ENCODE data around the gene DIDO1.
"Not testable (repeated sequence)": the region's sequence is repeated elsewhere in the genome, so short reads cannot be mapped to it uniquely, and the experiment has no call there.

DIDO1 gene

DNA sequence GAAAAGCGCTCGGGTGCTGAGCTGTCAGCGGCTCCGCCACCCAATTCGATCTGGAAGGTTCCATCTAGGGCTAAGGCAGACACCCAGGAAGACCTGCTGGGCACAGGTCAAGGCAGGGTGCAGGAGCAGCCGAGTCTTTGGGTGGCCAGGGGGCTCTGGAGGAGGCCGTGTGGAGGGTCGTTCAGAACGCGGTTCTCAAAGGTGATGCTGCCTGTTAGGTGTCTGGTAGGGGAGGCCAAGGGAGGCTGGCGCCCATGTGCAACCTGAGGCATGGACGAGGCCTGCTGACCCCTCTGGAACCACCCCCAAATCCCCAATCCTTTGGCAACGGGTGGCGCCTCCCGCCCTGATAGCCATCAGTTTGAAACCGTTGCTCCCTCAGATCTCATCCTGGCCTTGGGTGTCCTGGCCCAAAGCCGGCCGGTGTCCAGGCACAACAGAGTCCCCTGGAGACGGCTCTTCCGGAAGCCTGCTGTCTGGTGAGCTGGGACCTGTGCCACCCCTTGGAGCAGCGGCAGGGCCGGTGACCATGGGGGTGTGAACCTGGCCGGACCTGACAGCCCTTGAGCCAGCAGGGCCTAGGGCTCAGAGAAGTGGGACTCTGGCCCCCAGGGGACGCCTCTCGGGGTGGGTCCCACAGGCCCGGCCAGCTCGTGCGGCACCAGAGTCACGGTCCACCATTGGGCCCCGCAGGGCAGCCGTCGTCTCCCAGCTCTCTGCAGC is 36.7 kb upstream of the DIDO1 start:
- DNase-seq (ENCODE audit: low read depth, low spot score) = no peak

DNA sequence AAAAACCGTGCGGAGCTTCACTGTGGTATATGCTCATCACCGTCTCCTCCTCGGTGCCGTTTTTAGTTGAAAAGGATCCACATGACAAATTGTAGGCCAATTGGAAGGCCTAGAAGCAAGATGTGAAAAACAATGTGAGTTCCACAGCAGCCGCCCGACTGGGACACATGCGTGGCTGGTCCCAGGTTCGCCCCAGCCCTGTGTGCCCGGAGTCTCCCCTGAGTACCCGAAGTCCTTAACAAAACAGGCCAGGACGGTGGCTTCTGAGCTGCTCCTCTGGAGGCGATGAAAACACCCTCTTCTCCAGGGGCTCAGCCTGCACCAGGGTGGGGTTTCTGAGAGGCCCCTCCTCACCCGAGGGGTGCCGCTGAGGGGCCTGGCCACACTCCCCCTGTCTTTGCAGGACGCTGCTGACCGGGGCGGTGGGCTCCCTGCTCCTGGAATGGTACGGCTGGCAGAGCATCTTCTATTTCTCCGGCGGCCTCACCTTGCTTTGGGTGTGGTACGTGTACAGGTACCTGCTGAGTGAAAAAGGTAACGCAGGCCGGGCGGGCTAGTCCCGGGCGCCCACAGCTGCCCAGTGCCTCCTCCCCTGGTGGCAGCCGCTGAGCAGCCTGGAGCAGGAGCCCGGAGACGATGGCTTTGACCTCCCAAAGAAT is 36.0 kb upstream of the DIDO1 start:
- DNase-seq (ENCODE audit: low read depth, low spot score) = no peak

- no peak for DNase-seq (ENCODE audit: low read depth, low spot score)
Measured at GRCh38 chr20:62961799-62962198, 35.5 kb upstream of the DIDO1 start.

DNA sequence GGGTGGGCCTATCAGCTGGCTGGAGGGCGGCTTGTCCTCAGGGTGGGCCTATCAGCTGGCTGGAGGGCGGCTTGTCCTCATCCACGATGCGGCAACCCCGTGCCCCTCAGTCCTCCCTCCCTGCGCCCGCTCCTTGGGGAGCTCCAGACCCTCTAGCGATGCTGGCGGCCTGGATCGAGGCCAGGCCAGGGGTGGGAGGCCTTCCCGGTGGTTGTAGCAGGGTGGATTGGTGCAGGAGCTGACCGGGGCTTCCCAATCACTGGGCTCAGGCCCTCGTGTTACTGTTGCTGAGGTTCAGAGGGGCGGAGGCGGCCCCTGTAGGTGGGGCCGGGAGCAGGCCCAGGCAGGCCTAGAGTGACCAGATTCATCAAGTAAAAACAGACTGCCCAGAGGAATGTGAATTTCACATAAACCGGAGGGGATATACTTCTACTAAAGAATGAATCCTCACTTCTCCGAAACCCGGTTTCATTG is 35.0 kb upstream of the DIDO1 start:
- DNase-seq (ENCODE audit: low read depth, low spot score) = no peak

- DNase-seq (ENCODE audit: low read depth, low spot score) = not testable (repeated sequence)
Measured at GRCh38 chr20:62960446-62961309, 34.4 kb upstream of the DIDO1 start.

DNA sequence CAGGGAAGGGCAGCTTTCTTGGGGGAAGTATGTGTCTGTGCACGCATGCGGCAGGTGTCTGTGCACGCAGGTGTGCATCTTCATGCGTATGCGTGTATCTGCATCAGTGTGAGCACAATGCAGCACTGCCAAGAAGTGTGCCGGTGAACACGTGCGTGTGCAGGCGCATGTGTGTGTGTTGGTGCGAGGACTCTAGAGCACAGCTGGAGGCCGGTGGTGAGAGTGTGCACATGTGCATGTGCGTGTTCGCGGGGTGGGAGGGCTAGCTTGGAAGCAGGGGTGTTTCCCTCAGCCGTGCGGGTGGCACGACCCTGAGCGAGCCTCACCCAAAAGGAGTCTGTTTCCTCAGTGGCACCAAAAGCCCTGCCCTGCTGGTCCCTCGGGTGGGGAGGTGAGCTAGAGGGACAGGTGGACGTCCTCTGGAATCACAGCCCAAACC is 33.7 kb upstream of the DIDO1 start:
- no peak for DNase-seq (ENCODE audit: low read depth, low spot score)

DNA sequence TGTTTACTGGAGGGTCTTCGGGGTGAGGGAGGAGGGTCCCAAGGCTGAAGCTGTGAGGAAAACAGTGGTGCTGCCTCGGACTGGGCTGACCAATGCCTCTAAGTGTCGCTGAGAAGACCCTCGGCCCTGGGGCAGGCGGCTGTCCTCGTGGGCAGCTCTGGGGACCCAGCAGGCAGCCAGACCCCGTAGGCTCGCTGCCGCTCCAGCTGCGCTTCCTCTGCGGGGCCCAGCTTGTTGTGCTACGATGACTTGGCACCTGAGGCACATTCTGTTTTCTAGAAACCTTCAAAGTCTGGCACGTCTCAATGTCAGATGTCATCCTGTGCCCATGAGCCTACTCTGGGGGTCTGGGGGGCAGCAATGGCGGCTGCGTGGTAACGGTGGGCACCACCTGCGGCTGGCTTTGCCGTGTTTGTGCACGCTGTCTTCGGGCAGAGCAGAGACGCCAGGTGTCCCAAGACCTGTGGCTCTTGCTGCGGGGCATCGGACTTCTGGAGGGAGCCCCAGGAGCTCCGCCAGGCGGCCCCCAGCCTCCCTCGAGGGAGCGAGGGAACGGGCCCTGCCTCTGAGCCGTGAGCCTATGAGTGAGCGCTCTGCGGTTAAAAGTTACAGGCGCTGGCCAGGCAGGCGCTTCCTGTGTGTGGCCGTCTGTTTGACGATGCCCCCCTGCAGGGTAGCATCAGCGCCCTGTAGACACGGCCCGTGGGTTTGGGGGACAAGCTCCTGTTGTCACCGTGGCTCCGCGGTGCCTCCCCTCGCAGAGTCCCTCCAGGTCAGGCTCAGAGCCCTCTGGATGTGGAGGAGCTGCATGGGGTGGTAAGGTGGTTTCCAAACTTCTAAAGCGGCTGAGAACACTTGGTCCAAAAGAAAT is 33.0 kb upstream of the DIDO1 start:
- no peak for DNase-seq (ENCODE audit: low read depth, low spot score)

DNA sequence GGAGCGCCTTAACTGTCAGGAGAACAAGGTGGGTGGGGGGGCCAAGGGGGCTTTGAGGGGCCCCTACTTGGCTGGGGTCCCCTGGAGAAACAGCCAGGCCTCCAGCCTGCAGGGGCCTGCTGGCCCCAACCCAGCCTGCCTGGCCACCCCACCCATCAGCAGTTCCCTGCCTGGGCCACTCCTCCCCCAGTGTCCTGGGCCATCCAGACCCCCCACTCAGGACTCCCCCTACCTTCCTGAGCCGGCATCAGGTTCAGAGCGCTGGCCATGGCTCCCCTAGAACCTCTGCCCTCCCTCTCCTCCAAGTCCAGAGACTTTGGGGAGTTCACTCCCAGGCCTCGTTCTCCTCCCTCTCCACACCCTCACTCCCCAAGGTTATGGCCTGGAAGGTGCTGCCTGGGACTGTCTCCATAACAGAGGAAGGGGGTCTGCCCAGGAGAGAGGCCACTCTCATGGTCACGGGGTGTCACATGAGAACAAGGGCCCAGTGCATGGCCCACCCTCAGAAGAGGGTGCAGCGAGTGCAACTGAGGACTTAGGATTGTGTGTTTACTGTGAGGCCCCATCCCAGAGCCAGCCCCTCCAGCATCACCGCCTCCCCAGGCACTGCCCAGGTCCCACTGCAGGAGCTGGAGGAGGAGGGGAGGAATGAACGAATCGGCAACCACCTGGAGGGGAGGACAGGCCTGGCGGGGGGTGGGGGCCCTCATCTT is 32.2 kb upstream of the DIDO1 start:
- no peak for DNase-seq (ENCODE audit: low read depth, low spot score)

DNA sequence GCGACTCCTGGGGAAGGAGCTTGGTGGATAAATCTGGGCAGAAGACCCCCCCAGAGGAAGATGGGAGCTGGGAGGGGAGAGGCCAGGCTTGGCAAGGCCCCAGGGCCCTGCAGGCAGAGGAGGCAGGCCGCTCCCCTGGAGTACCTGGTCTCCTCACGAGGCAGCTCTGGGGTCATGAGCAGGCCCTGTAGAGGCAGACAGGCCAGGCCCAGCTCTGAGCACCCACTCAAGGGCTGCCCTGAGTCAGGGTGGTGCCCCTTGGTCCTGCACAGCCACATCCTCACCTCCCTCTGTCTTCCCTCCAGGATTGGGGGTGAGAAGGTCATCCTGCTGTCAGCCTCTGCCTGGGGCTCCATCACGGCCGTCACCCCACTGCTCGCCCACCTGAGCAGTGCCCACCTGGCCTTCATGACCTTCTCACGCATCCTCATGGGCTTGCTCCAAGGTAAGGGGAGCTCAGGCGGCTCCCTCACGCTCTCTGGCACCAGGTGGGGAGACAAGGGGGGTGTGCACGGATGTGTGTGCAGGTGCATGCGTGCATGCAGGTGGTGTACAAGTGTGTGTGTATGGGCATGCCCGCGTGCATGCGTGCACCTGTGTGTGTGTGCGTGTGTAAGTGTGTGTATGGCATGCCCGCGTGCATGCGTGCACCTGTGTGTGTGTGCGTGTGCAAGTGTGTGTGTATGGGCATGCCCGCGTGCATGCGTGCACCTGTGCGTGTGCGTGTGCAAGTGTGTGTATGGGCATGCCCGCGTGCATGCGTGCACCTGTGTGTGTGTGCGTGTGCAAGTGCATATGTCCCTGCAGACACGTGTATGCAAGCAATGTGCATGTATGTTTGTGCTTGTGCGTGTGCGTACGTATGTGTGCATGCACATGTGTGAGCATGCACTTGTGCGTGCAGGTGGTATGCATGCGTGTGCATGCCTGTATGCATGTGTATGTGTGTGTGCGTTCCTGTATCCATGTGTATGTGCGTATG is 31.1 kb upstream of the DIDO1 start:
- no peak for DNase-seq (ENCODE audit: low read depth, low spot score)

DNA sequence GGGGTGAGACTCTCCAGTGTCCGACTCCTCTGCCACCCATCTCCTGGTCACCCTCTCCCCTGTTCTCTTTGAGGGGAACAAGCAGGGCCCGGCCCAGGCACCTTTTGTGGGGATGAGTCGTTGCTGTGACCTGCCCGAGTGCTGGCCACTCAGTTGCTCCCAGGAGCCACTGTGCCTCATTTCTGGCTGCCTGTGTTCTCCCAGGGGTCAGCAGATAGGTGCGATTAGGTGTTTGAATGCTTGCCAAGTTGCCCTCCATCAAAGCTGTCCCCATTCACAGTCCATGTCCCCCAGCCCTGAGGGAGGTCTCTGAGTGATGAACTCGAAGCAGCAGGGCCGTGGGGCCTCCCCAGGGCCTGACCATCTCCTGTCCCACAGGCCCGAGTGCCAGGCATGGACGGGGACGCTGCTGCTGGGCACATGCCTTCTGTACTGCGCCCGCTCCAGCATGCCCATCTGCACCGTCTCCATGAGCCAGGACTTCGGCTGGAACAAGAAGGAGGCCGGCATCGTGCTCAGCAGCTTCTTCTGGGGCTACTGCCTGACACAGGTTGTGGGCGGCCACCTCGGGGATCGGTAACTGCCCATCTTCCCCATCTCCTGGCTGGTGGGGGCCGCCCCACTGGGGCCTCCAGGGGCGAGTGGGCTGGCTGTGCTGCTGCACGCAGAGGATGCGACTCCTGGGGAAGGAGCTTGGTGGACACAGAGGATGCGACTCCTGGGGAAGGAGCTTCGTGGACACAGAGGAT is 30.3 kb upstream of the DIDO1 start:
- DNase-seq (ENCODE audit: low read depth, low spot score) = no peak

DNA sequence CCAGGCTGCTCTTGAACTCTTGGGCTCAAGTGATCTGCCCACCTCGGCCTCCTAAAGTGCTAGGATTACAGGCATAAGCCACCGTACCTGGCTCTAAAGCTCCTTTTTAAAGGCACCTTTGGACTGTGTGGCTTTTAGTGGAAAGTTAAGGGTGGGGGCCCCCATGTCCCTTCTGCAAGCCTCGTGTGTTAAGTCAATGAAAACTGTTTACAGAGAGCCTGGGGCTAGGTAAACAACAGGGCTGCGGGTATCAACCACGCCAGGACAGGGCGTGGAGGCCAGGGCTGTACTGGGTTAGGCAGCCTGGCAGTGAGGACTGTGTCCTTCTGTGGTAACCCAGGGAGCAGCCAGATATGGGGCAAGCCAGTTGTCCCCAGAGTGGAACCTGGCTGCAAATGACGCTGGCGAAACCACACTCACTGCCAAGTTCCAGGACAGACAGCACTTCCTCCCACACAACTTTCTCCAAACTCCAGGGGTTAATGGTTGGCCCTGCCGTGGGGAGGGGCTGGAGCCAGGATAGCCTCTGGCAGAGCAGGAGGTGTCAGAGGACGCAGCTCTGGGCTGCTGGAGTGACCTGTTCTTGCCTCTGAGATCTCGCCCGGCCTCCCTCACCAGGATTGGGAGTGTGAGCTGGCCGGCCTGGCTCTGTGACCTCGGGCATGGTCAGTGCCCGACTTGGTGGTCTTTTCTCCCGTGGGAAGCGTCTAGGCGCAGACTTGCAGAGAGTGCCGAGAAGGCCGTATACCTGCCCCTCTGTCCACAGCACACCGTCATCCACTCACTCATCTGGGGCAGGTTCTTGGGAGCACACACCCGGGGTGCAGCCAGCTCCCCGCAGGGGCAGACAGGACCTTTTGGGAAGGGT is 29.4 kb upstream of the DIDO1 start:
- no peak for DNase-seq (ENCODE audit: low read depth, low spot score)

DNA sequence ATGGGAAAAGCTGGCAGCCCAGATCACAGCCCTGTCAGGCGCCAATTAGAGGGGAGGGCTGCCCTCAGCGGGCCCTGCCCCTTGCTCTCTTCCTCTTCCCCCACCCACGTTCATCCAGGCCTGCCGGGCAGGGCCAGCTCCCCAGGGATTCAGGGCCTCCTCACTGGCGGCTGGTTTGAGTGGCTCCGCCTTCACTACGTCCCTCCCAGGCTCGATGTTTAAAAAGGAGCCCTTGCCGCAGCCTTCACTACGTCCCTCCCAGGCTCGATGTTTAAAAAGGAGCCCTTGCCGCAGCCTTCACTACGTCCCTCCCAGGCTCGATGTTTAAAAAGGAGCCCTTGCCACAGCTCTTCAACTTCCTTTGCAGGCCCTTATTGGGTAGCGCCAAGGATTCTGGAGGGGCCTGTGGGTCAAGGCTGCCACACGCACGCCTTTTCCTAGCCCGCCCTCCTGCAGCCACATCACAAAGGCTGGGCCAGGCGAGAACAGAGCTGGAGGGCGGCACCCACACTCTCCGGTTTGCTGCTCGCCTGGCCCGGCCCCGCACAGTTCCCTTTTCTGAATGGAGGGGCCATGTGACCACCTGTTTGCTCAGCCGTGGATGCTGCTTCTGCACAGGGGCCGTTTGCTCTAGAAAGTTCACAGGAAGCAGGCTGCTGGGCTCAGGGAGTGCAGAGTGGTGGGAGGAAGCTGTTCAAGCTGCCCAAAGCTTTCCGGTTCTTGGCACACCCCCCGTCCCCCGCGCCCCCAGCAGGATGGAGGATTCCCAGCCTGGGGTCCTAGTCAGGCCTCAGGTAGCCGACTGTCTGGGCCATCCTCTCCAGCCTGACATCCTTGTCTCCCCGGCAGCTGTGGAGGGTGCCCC is 27.8 kb upstream of the DIDO1 start:
- DNase-seq (ENCODE audit: low read depth, low spot score) = peak; percentile 15

DNA sequence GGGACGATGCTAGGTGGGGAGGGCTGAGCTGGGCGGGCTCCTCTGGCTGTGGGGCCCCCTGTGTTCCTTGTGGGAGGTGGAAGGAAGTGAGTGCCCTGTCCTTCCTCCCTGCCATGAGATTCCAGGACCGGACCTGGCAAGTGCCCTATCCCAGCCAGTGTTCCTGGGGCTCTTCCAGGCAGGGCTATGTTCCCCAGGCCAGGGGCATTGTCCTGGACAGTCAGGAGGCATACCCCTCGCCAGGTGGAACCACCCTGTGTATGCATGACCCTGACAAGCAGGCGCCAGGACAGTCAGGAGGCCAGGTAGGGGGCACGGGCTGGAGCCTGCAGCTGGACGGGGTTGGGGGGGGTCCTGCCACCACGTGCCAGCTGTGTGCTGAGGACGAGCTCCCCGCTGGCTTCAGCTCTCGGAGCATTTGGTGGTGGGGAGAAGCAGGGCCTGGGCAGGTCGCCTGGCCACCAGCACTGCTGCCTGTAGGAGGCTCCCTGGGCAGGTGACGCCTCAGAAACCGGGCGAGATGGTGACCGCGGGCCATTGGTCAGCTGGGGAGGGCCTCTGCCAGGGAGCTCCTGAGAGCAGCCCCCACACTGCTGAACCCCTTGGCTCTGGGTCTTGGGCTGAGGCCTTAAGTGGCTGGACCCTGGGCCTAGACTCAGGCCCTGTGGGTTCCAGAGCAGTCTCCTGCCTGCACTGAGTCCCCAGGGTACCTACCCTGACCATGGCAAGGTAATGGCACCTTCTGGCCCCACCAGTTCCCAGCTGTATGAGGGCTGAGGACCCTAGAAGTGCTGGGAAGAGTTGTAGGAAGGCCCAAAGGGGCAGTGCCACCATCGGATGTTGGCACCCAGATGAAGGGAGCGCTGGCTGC is 26.9 kb upstream of the DIDO1 start:
- DNase-seq (ENCODE audit: low read depth, low spot score) = no peak

GRCh38 chr20:62952373-62952967 is 26.2 kb upstream of the DIDO1 start, which contains the start of gene SLC17A9:
SLC17A9 (plus strand) TSS chr20:62952709; CDS start chr20:62952831, 122 bp downstream.
- no peak for DNase-seq (ENCODE audit: low read depth, low spot score)

DNA sequence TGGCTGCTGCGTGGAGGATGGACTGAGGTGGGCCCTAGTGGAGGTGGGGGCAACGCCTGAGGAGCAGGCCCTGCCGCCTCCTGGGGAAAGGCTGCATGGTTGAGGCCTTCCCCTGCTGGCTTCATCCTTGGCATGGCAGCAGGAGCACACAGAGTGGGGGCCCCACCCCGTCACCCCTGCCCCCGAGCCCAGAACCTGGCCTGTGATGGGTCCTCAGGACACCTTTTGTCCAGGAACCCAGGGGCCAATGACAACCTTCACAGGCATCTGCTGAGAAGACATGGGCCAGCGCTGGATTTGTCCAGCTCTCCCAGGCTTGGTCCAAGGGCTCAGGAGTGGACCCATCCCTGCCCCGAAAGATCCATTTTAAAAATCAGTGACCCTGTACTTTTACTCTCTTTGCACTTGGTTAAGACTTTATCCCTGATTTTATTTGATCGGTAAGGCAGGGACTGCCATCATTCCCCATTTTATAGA is 25.6 kb upstream of the DIDO1 start:
- DNase-seq (ENCODE audit: low read depth, low spot score) = no peak

All from activated CD4-positive, CD25-positive, alpha-beta regulatory T cell treated with anti-CD3 and anti-CD28 coated beads, Interleukin-2, amount 50 U/mL, for 16 hours (primary cell).